Liver (tissue), 9 donors: ENCODE results near the gene SETD3. TPM values are rescaled to one million over a fixed set of nuclear protein-coding genes. Genes with fewer than 3 reads are reported as not detected.

Experiments
- DNase-seq: peaks from one replicate; pipeline ENCODE4 v3.0.0-alpha.2; 2017; ENCODE audit warnings: low spot score
- H3K27ac ChIP-seq, 2 donors: one replicate each; pipeline ENCODE4 v1.7.0; 2013; ENCODE audit warnings: inconsistent platforms in 2 of 2, low read length in 2 of 2, control low read depth in 1 of 2, low read depth in 1 of 2, mild to moderate bottlenecking in 1 of 2
- H3K27me3 ChIP-seq, 4 donors: one replicate each; pipeline versions ENCODE4 v1.6.1 to v1.7.0; 2013; ENCODE audit warnings: low read length in 3 of 4, inconsistent platforms in 1 of 4, mild to moderate bottlenecking in 1 of 4, moderate library complexity in 1 of 4; ENCODE audit not compliant: control insufficient read depth in 4 of 4, insufficient read depth in 4 of 4
- H3K36me3 ChIP-seq, 4 donors: one replicate each; pipeline versions ENCODE4 v1.6.1 to v1.7.0; 2013; ENCODE audit warnings: low read length in 3 of 4, mild to moderate bottlenecking in 3 of 4, low read depth in 1 of 4, moderate library complexity in 1 of 4; ENCODE audit not compliant: control insufficient read depth in 4 of 4, insufficient read depth in 3 of 4
- H3K4me1 ChIP-seq, 4 donors: one replicate each; pipeline versions ENCODE4 v1.6.1 to v1.7.0; 2013; ENCODE audit warnings: low read length in 3 of 4, mild to moderate bottlenecking in 3 of 4, moderate library complexity in 1 of 4; ENCODE audit not compliant: control insufficient read depth in 4 of 4, insufficient read depth in 4 of 4
- H3K4me3 ChIP-seq, 3 donors: one replicate each; pipeline versions ENCODE4 v1.6.1 to v1.7.0; 2013; ENCODE audit warnings: low read length in 3 of 3, control low read depth in 1 of 3, low read depth in 1 of 3, mild to moderate bottlenecking in 1 of 3
- H3K9ac ChIP-seq, 2 donors: one replicate each; pipeline ENCODE4 v1.7.0; 2013; ENCODE audit warnings: low read length in 2 of 2, mild to moderate bottlenecking in 2 of 2, moderate library complexity in 2 of 2, control low read depth in 1 of 2, low read depth in 1 of 2
- H3K9me3 ChIP-seq, 4 donors: one replicate each; pipeline versions ENCODE4 v1.6.1 to v1.7.0; 2013; ENCODE audit warnings: low read length in 3 of 4; ENCODE audit not compliant: control insufficient read depth in 4 of 4
- EGR1 ChIP-seq, 2 donors: IDR thresholded peaks; 2 replicates each; pipeline ENCODE4 v1.6.1; 2016 to 2018; ENCODE audit warnings: antibody characterized with exemption in 2 of 2, low read depth in 2 of 2
- FOXA1 ChIP-seq: IDR thresholded peaks from 2 replicates; pipeline ENCODE4 v1.6.1; 2016; ENCODE audit warnings: antibody characterized with exemption
- FOXA2 ChIP-seq: IDR thresholded peaks from 2 replicates; pipeline ENCODE4 v1.6.1; 2016; ENCODE audit warnings: antibody characterized with exemption
- GABPA ChIP-seq, 2 donors: IDR thresholded peaks in 1 of 2; conservative IDR thresholded peaks in 1 of 2; 2 replicates each; pipeline ENCODE4 v1.6.1; 2016; ENCODE audit warnings: antibody characterized with exemption in 2 of 2, mild to moderate bottlenecking in 1 of 2, moderate library complexity in 1 of 2
- HNF4A ChIP-seq, 2 donors: conservative IDR thresholded peaks; 2 replicates each; pipeline ENCODE4 v1.6.1; 2016; ENCODE audit warnings: antibody characterized with exemption in 2 of 2, mild to moderate bottlenecking in 2 of 2
- JUND ChIP-seq, 2 donors: IDR thresholded peaks; 2 replicates each; pipeline ENCODE4 v1.6.1; 2016; ENCODE audit warnings: antibody characterized with exemption in 2 of 2
- NR2F2 ChIP-seq: IDR thresholded peaks from 2 replicates; pipeline ENCODE4 v1.6.1; 2016; ENCODE audit warnings: antibody characterized with exemption
- RAD21 ChIP-seq, 2 donors: IDR thresholded peaks; 2 replicates each; pipeline ENCODE4 v1.6.1; 2016; ENCODE audit warnings: antibody characterized with exemption in 2 of 2, mild to moderate bottlenecking in 2 of 2
- RXRA ChIP-seq, 2 donors: IDR thresholded peaks; 2 replicates each; pipeline ENCODE4 v1.6.1; 2017 to 2018; ENCODE audit warnings: antibody characterized with exemption in 2 of 2, mild to moderate bottlenecking in 1 of 2
- SP1 ChIP-seq: IDR thresholded peaks from 2 replicates; pipeline ENCODE4 v1.6.1; 2018; ENCODE audit warnings: antibody characterized with exemption, mild to moderate bottlenecking
- TAF1 ChIP-seq: conservative IDR thresholded peaks from 2 replicates; pipeline ENCODE4 v1.6.1; 2016; ENCODE audit warnings: antibody characterized with exemption, mild to moderate bottlenecking
- YY1 ChIP-seq: IDR thresholded peaks from 2 replicates; pipeline ENCODE4 v1.6.1; 2016; ENCODE audit warnings: antibody characterized with exemption, mild to moderate bottlenecking
- WGBS: extraction: QIAGEN DNeasy Blood & Tissue Kit; methylation state at CpG from one replicate; pipeline ENCODE4 v1.1.7; 2013; 5-methylcytosine and 5-hydroxymethylcytosine counted together
- polyA plus RNA-seq, 2 donors: library from polyadenylated mRNA; stranded (reverse) in 1 of 2; unstranded in 1 of 2; fragments of 200-250 nt in 1 of 2; fragments of >200 nt in 1 of 2; fragmentation: Nextera tagmentation in 1 of 2; extraction: Ambion mirVana in 1 of 2; gene quantifications; one replicate each; pipeline versions ENCODE4 v1.2.1 to v1.2.3, GENCODE V29; 2013 to 2015
- total RNA-seq, 2 donors: library from RNA; depleted of rRNA; stranded (reverse); fragments of >200 nt; gene quantifications; one replicate each; pipeline ENCODE4 v1.2.3, GENCODE V29; 2014
- TF ChIP-seq, protein P1 (sequence below): IDR thresholded peaks from 2 replicates; pipeline ENCODE4 v1.6.1; 2016; ENCODE audit warnings: antibody characterized with exemption, mild to moderate bottlenecking
- TF ChIP-seq, protein P2 (sequence below): IDR thresholded peaks from 2 replicates; pipeline ENCODE4 v1.6.1; 2016; ENCODE audit warnings: antibody characterized with exemption
- TF ChIP-seq, protein P3 (sequence below): IDR thresholded peaks from 2 replicates; pipeline ENCODE4 v1.6.1; 2016; ENCODE audit warnings: antibody characterized with exemption
- TF ChIP-seq, protein P4 (sequence below): fragments of 150-350 bp; IDR thresholded peaks from 2 replicates; pipeline ENCODE4 v1.5.1; 2017; ENCODE audit warnings: improper control_type of control experiment, low read depth, low read length; ENCODE audit not compliant: missing input control
- TF ChIP-seq, protein P5 (sequence below): IDR thresholded peaks from 2 replicates; pipeline ENCODE4 v1.6.1; 2016; ENCODE audit warnings: antibody characterized with exemption
- donor health status: healthy.
- donor health status: healthy.
- donor health status: healthy.
- donor health status: healthy.
- donor health status: healthy.

Gene SETD3
- total and polyA plus RNA-seq, 4 donors, result 18.7 to 39.7 (median 19.4) TPM

DNA sequence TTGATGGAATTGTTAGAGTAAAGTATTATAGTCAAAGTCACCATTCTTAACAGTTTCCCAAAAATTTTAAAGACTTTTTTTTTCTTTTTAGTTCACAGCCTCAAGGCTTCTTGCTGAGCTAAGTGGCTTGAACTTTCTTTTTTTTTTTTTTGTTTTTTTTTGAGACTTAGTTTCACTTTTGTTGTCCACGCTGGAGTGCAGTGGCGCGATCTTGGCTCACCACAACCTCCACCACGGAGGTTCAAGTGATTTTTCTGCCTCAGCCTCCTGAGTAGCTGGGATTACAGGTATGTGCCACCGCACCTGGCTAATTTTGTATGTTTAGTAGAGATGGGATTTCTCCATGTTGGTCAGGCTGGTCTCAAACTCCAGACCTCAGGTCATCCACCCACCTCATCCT is 92.8 kb downstream of the SETD3 start:
- Histone ChIP-seq H3K36me3 (no peaks in the 10 kb centered on the region), H3K9me3 (no peaks in the 10 kb centered on the region), H3K4me1 (peaks cover 12 to 35% (median 26%) of the 10 kb centered on the region in 4 donors), H3K27me3 (no peaks in the 10 kb centered on the region), H3K9ac (no peak overlapping the region), H3K4me3 (no peak overlapping the region), H3K27ac (no peak overlapping the region)
- DNase-seq, result no peak
- TF ChIP-seq EGR1 (IDR thresholded peaks at IDR 0.05; ENCODE audit: low read depth in 2 of 2) (no peak), JUND (IDR thresholded peaks at IDR 0.05) (no peak), FOXA2 (no peak), YY1 (no peak), RAD21 (IDR thresholded peaks at IDR 0.05) (no peak), TAF1 (no peak), GABPA (IDR thresholded peaks at IDR 0.05 in 1 of 2, conservative IDR thresholded peaks at IDR 0.05 in 1 of 2) (no peak), HNF4A (conservative IDR thresholded peaks at IDR 0.05) (no peak), RXRA (IDR thresholded peaks at IDR 0.05) (no peak), SP1 (no peak), NR2F2 (no peak), FOXA1 (no peak)
- TF ChIP-seq, protein P1, sequence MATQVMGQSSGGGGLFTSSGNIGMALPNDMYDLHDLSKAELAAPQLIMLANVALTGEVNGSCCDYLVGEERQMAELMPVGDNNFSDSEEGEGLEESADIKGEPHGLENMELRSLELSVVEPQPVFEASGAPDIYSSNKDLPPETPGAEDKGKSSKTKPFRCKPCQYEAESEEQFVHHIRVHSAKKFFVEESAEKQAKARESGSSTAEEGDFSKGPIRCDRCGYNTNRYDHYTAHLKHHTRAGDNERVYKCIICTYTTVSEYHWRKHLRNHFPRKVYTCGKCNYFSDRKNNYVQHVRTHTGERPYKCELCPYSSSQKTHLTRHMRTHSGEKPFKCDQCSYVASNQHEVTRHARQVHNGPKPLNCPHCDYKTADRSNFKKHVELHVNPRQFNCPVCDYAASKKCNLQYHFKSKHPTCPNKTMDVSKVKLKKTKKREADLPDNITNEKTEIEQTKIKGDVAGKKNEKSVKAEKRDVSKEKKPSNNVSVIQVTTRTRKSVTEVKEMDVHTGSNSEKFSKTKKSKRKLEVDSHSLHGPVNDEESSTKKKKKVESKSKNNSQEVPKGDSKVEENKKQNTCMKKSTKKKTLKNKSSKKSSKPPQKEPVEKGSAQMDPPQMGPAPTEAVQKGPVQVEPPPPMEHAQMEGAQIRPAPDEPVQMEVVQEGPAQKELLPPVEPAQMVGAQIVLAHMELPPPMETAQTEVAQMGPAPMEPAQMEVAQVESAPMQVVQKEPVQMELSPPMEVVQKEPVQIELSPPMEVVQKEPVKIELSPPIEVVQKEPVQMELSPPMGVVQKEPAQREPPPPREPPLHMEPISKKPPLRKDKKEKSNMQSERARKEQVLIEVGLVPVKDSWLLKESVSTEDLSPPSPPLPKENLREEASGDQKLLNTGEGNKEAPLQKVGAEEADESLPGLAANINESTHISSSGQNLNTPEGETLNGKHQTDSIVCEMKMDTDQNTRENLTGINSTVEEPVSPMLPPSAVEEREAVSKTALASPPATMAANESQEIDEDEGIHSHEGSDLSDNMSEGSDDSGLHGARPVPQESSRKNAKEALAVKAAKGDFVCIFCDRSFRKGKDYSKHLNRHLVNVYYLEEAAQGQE, result no peak
- TF ChIP-seq, protein P2, sequence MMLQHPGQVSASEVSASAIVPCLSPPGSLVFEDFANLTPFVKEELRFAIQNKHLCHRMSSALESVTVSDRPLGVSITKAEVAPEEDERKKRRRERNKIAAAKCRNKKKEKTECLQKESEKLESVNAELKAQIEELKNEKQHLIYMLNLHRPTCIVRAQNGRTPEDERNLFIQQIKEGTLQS, result no peak
- TF ChIP-seq, protein P3, sequence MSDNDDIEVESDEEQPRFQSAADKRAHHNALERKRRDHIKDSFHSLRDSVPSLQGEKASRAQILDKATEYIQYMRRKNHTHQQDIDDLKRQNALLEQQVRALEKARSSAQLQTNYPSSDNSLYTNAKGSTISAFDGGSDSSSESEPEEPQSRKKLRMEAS, result no peak
- TF ChIP-seq, protein P4, sequence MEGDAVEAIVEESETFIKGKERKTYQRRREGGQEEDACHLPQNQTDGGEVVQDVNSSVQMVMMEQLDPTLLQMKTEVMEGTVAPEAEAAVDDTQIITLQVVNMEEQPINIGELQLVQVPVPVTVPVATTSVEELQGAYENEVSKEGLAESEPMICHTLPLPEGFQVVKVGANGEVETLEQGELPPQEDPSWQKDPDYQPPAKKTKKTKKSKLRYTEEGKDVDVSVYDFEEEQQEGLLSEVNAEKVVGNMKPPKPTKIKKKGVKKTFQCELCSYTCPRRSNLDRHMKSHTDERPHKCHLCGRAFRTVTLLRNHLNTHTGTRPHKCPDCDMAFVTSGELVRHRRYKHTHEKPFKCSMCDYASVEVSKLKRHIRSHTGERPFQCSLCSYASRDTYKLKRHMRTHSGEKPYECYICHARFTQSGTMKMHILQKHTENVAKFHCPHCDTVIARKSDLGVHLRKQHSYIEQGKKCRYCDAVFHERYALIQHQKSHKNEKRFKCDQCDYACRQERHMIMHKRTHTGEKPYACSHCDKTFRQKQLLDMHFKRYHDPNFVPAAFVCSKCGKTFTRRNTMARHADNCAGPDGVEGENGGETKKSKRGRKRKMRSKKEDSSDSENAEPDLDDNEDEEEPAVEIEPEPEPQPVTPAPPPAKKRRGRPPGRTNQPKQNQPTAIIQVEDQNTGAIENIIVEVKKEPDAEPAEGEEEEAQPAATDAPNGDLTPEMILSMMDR, result no peak
- WGBS, result 50% methylated on average over 5 of the region's 5 CpGs

DNA sequence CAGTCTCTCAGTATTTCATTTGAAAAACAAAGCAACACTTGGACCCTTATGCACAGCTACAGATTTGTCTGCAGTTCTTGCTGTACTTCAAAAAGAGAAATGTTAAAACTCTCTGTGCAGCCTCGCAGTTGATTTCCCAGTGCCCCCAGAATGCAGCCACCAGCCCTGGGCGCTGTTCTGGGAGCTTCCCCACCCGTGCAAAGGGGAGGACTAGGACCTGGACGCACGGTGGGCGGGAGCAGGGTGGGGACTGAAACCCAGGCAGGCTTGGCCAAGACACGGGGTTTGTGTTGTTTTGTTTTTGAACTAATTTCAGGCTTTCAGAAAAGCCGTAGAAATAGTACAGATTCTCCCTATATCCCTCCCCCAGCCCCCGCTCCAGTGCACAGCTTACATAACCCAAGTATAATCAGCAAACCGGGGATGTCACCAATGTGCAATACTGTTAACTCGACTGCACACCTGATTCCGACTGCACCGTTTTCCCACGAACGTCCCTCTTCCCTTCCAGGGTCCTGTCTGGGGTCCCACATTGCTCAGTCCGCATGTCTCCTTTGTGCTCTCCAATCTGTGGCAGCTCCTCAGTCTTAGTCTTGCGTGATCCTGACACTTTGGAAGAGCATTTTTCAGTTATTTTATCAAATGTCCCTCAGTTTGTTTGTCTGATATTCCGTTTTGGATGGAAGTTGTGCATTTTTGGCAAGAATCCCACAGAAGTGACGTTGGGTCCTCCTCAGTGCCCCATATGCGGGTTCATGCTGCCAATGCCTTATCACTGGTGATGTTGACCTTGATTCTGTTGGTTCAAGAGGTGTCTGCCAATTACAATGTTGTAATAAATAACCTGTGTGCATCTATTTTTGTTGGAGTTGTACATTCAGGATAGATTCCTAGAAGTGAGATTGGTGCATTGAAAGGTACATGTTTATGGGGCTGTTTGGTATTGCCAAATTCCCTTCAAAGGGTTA is 95.9 kb downstream of the SETD3 start:
- peak overlapping the region; percentile 4 to 59 (median 20) for H3K4me3 ChIP-seq
- peaks cover 12 to 25% (median 20%) of the 10 kb centered on the region in 4 donors for H3K4me1 ChIP-seq
- H3K27ac ChIP-seq, result peak overlapping the region; percentile 49 to 67
- WGBS, result 34% methylated on average over 20 of the region's 20 CpGs
- DNase-seq, result no peak
- no peaks in the 10 kb centered on the region for H3K9me3 ChIP-seq
- peak overlapping the region in 1 of 2 donors; percentile 14 for H3K9ac ChIP-seq
- H3K36me3 ChIP-seq, result no peaks in the 10 kb centered on the region
- H3K27me3 ChIP-seq, result no peaks in the 10 kb centered on the region
- TF ChIP-seq, protein P3, result no peak
- TF ChIP-seq NR2F2 (no peak), EGR1 (IDR thresholded peaks at IDR 0.05; ENCODE audit: low read depth in 2 of 2) (no peak), TAF1 (no peak), RAD21 (IDR thresholded peaks at IDR 0.05) (peak in 1 of 2 donors; percentile 41), FOXA1 (peak; percentile 85), FOXA2 (peak; percentile 81), JUND (IDR thresholded peaks at IDR 0.05) (peak in 1 of 2 donors; percentile 69), HNF4A (conservative IDR thresholded peaks at IDR 0.05) (peak; percentile 72 to 83), RXRA (IDR thresholded peaks at IDR 0.05) (peak; percentile 88 to 93), SP1 (peak; percentile 59), GABPA (IDR thresholded peaks at IDR 0.05 in 1 of 2, conservative IDR thresholded peaks at IDR 0.05 in 1 of 2) (peak in 1 of 2 donors; percentile 44)
- TF ChIP-seq, protein P2, result no peak
- TF ChIP-seq, protein P4, result no peak
- TF ChIP-seq, protein P5, sequence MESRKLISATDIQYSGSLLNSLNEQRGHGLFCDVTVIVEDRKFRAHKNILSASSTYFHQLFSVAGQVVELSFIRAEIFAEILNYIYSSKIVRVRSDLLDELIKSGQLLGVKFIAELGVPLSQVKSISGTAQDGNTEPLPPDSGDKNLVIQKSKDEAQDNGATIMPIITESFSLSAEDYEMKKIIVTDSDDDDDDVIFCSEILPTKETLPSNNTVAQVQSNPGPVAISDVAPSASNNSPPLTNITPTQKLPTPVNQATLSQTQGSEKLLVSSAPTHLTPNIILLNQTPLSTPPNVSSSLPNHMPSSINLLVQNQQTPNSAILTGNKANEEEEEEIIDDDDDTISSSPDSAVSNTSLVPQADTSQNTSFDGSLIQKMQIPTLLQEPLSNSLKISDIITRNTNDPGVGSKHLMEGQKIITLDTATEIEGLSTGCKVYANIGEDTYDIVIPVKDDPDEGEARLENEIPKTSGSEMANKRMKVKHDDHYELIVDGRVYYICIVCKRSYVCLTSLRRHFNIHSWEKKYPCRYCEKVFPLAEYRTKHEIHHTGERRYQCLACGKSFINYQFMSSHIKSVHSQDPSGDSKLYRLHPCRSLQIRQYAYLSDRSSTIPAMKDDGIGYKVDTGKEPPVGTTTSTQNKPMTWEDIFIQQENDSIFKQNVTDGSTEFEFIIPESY, result no peak
